Measurements from ENCODE around the gene SORCS2. TPM values are rescaled to one million over a fixed set of nuclear protein-coding genes. Genes with fewer than 3 reads are reported as not detected.

The SORCS2 gene
- total RNA-seq, 1 experiment from 2014 or later, result 0.15 TPM

GRCh38 chr4:7286170-7286569, 93.8 kb downstream of the SORCS2 start:
- no peak overlapping the region for H3K4me3 ChIP-seq (ENCODE audit: low read depth in 2 of 2, low read length in 2 of 2)
- no peak for ATAC-seq
- no peaks in the 10 kb centered on the region for H3K36me3 ChIP-seq (ENCODE audit: control insufficient read depth, insufficient read depth, low read length)
- in situ Hi-C loops (cut with HindIII; ENCODE audit: low pct_unique_long_range_greater_than_20kb, low sequenced_read_pairs) (no loop called here), intact Hi-C loops (cut with micrococcal nuclease; ENCODE audit: unreplicated experiment) (no loop called here)
- DNase-seq (ENCODE audit: low read depth, low spot score), result no peak
- H3K27ac ChIP-seq (ENCODE audit: low read length), result no peak overlapping the region
- no peaks in the 10 kb centered on the region for H3K9me3 ChIP-seq (ENCODE audit: control insufficient read depth, insufficient read depth, low read depth, low read length)
- CTCF ChIA-PET, result no interaction called here
- POLR2A ChIA-PET, result no interaction called here
- H3K4me1 ChIP-seq (ENCODE audit: control insufficient read depth, insufficient read depth, low read length), result no peaks in the 10 kb centered on the region
- no peaks in the 10 kb centered on the region for H3K27me3 ChIP-seq (ENCODE audit: control insufficient read depth, insufficient read depth, low read length)
- TF ChIP-seq POLR2AphosphoS5 (IDR thresholded peaks at IDR 0.05; ENCODE audit: low read depth, low read length) (no peak), REST (IDR thresholded peaks at IDR 0.05; ENCODE audit: insufficient read depth in 1 of 2, low read depth in 2 of 2, low read length in 1 of 2) (no peak), TCF7L2 (IDR thresholded peaks at IDR 0.05; ENCODE audit: low read depth, low read length) (no peak), SIN3A (IDR thresholded peaks at IDR 0.05; ENCODE audit: borderline replicate concordance, insufficient read depth, low read depth, low read length) (no peak), CTCF (IDR thresholded peaks at IDR 0.05) (no peak)
- BruUV-seq (replicated peaks), result no TSS peak

- ATAC-seq (no peak), DNase-seq (ENCODE audit: low read depth, low spot score) (no peak)
- no peaks in the 10 kb centered on the region for H3K36me3 ChIP-seq (ENCODE audit: control insufficient read depth, insufficient read depth, low read length)
- no TSS peak for BruUV-seq (replicated peaks)
- intact Hi-C loops (cut with micrococcal nuclease; ENCODE audit: unreplicated experiment), result no loop called here
- ChIA-PET POLR2A (no interaction called here), CTCF (no interaction called here)
- H3K27me3 ChIP-seq (ENCODE audit: control insufficient read depth, insufficient read depth, low read length), result no peaks in the 10 kb centered on the region
- H3K9me3 ChIP-seq (ENCODE audit: control insufficient read depth, insufficient read depth, low read depth, low read length), result no peaks in the 10 kb centered on the region
- no peak overlapping the region for H3K4me3 ChIP-seq (ENCODE audit: low read depth in 2 of 2, low read length in 2 of 2)
- no peak overlapping the region for H3K27ac ChIP-seq (ENCODE audit: low read length)
- peaks cover 3% of the 10 kb centered on the region; the same call in 1 of the 2 replicates for H3K4me1 ChIP-seq (ENCODE audit: control insufficient read depth, insufficient read depth, low read length)
- in situ Hi-C loops (cut with HindIII; ENCODE audit: low pct_unique_long_range_greater_than_20kb, low sequenced_read_pairs), result no loop called here
- TF ChIP-seq REST (IDR thresholded peaks at IDR 0.05; ENCODE audit: insufficient read depth in 1 of 2, low read depth in 2 of 2, low read length in 1 of 2) (no peak), SIN3A (IDR thresholded peaks at IDR 0.05; ENCODE audit: borderline replicate concordance, insufficient read depth, low read depth, low read length) (no peak), POLR2AphosphoS5 (IDR thresholded peaks at IDR 0.05; ENCODE audit: low read depth, low read length) (no peak), TCF7L2 (IDR thresholded peaks at IDR 0.05; ENCODE audit: low read depth, low read length) (no peak), CTCF (IDR thresholded peaks at IDR 0.05) (no peak)
These were observed 94.5 kb downstream of the SORCS2 start for GRCh38 chr4:7286798-7287197.

All from Panc1 (cell line).